ELF-1 (cell line): Measurements from ENCODE around the gene LIFR.

ENCODE experiments used
- DNase-seq: peaks from one replicate; pipeline ENCODE4 v3.0.0-alpha.2; 2016; ENCODE audit warnings: low read depth, low spot score

LIFR gene

GRCh38 chr5:38551030-38552017 is 5.1 kb downstream of the LIFR start:
- DNase-seq, result no peak

- DNase-seq, result no peak
Observed at GRCh38 chr5:38548064-38548759, 8.2 kb downstream of the LIFR start.

DNA sequence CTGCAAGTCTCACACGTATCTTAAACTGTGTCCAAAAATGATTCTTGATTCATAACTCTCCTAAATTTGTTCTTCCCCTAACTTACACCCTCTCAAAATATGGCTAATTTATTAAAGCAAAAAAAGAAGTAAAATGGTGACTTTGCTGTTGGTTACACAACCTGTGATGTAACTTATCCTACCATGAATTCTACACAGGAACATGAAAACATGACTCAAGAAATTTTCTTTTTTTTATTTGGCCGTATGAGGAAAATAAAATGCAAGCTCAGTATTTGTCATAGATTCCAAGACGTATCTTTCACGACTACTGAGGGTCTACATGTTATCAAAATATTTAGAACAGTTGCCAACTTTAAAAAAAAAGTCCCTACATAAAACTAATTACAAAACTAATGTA is 9.2 kb downstream of the LIFR start:
- DNase-seq, result no peak

- no peak for DNase-seq
Observed at GRCh38 chr5:38546691-38547146, 9.7 kb downstream of the LIFR start.

GRCh38 chr5:38543886-38544285 is 12.6 kb downstream of the LIFR start:
- no peak for DNase-seq

- DNase-seq, result no peak
Observed at GRCh38 chr5:38543074-38543473, 13.4 kb downstream of the LIFR start.

- no peak for DNase-seq
Observed at GRCh38 chr5:38541174-38541725, 15.2 kb downstream of the LIFR start.

DNA sequence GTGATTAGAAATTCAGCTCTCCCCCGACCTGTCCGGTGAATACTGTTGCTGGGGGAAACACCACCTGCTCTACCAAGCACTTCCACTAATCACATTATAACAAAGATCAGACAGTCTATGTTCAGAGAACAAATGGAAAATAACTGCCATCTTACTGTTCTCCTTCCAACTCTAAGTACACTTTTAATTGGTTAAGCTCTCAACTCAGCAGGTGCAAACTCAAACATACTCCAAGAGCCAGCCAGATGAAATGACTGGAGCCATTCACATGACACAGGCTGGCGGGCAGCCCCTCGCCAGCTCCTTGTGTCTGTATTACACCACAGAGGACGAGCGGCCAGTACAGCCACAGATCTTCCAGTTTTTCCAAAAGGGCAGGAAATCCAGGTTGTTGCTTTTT is 16.1 kb downstream of the LIFR start:
- no peak for DNase-seq

DNA sequence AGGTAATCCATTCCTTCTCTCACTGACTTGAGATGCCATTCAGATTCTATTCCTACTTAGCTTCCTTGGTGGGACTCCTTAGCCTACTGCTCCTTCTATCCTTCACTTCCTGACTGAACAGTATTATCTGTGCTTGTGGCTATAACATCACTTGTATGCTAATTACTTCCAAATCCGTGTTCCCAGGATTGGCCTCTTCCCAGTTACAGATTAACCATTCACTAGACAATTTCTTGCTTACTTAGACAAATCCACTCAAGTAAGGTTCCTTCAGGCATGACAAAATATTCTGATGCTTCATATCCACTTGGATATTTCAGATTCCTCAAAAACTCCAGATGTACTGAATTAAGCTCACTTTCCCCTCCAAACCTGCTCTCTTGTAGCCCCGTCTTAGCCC is 18.3 kb downstream of the LIFR start:
- no peak for DNase-seq

DNA sequence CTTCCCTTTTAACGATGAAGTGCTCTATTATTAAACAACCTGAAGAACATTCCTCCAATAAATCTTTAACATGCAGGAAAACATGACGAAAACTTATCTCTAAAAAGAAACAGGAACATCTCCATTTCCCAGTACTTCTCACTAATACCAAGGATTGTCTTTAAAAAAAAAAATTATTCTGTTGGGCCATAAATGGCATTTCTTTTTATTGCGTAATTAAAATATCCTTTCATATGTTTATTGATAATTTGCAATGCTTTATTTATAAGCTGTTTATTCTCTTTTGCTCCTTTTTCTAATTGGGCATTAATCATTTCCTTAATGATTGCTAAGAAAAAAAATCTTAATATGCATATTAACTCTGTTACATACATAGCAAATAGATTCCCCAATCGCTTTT is 18.9 kb downstream of the LIFR start:
- DNase-seq, result no peak

GRCh38 chr5:38536968-38537367 is 19.5 kb downstream of the LIFR start:
- DNase-seq, result no peak

DNA sequence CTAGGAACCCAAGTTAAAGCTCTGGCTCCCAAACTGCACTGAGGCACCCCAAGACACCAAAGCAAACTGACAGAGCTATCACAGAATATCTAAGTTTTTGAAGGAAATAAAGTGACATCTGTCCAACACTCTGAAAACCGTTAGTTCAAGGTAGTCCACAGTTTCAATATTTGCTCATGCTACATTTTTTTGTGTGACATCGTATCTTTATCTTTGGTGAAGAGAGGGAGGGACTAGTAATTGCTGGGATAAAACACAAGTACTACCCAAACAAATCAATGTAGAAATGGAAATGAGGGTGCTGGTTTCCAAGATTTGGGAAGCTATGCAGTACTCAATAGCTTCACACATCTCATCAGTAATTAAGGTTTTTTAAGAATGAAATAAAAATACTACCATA is 20.6 kb downstream of the LIFR start:
- DNase-seq, result no peak

GRCh38 chr5:38535248-38535750 is 21.1 kb downstream of the LIFR start:
- no peak for DNase-seq

GRCh38 chr5:38534156-38534453 is 22.3 kb downstream of the LIFR start:
- no peak for DNase-seq

DNA sequence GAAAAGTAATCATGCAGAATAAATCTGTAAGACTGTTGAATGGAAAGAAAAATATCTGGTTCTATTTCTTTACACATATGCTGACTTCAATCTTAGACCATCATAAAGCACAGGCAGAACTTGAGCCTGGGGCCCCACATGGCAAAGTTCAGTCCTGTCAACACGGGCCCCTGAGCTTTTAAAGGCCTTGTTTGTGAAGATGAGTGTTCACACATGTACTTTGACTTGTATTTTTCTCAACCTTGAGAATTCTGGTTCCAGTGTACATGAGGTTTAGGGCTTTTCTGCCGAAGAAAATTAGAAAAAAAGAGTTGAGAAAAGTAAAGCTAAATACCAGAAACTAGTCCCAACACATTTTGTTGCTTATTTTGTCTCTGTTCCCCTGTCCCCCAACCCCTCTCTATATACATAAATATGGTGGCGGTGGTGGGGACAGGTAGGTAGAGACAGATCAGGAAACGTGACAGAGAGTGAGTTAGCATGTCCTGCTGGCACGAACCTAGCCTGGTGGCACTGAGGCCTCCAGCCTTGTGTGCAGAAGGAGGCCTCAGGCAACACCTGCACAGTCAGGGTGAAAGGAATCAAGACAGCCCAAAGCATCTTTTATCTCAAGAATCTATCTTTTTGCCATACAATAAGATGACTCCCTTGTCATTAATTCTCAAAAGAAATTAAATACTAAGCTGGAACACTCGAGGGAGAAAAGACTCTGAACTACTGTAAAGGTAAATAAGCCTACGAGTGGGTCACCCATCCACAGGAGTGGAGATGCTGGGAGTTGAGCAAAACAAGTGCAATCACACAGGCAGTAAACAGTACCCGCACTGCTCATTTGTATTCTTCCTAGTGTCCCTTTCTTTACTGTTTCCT is 22.9 kb downstream of the LIFR start:
- DNase-seq, result no peak

DNA sequence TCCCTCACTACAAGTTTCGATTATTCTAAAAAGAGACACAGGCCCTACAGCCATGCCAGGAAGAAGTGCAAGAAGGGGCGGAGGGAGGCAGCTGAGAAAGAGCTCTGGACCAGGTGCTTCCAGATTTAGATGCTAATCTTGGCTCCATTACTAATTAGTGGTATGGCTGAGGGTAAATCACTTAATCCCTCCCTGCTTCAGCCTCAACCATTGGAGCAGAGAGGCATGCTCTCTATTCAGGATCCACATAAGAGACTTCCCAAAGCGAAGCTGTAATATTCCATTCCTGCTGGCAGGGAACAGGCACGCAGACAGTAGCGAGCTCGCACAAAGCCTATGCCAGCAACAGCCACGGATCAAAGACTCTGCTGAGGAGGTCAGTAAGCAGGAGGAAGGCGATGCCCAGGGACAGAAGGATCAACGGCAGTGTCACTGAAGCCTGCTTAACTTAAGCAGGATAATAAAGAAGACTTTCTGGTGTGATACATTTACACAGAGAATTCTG is 24.2 kb downstream of the LIFR start:
- no peak for DNase-seq

DNA sequence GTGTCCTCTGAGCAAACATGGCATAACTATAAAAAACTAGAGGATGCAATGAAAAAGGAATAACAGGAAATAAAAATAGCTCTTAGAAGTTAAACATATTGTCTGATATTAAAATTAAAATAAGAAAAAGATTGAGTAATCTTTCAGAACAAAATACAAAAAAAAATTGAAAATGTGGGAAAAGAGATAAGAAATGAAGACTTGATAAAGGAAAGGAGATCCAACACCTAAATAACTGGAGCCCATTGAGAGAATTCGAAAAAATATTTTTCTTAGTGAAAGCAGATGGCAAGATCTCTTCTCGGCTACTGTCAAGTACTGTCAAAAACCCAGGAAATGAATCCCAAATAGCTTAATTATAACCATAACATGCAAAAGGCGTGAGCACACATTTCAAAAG is 24.9 kb downstream of the LIFR start:
- no peak for DNase-seq

- DNase-seq, result no peak
Observed at GRCh38 chr5:38529955-38530646, 26.3 kb downstream of the LIFR start.

- no peak for DNase-seq
Observed at GRCh38 chr5:38528162-38528703, 28.2 kb downstream of the LIFR start.

GRCh38 chr5:38527475-38527874 is 29.0 kb downstream of the LIFR start:
- no peak for DNase-seq
